ENCODE measurements around the gene ASTN2. TPM values are rescaled to one million over a fixed set of nuclear protein-coding genes. Genes with fewer than 3 reads are reported as not detected.

Gene ASTN2
- total RNA-seq, 2 donors from 2014 or later, result 3.7 to 4.8 TPM

DNA sequence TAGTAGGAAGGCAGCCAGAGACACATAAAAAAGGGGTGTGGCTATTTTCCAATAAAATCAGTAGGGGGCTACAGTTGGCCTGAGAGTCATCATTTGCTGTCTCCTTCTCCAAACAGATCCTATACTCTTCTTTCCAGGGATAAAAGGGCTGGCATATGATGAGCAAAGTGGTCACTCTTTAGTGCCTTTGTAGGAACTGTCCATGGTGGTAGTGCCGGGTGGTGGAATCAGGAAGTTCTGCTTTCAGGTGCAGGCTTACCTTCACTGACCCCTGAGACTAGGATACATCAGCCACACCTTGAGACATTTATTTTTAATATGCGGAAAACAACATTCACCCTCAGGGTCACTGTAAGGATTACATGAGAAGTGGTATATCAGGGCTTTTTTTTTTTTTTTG lies 80.8 kb downstream of the ASTN2 start:
- no peaks in the 10 kb centered on the region for H3K27me3 Mint-ChIP-seq
- no peaks in the 10 kb centered on the region for H3K4me1 Mint-ChIP-seq
- H3K27ac Mint-ChIP-seq, result no peak overlapping the region
- DNase-seq, result no peak
- no peak for ATAC-seq
- no peaks in the 10 kb centered on the region for H3K36me3 Mint-ChIP-seq (ENCODE audit: low read depth)
- no peaks in the 10 kb centered on the region for H3K9me3 ChIP-seq (ENCODE audit: control insufficient read depth, low read length, poor library complexity, severe bottlenecking)
- no peak overlapping the region for H3K4me3 Mint-ChIP-seq

DNA sequence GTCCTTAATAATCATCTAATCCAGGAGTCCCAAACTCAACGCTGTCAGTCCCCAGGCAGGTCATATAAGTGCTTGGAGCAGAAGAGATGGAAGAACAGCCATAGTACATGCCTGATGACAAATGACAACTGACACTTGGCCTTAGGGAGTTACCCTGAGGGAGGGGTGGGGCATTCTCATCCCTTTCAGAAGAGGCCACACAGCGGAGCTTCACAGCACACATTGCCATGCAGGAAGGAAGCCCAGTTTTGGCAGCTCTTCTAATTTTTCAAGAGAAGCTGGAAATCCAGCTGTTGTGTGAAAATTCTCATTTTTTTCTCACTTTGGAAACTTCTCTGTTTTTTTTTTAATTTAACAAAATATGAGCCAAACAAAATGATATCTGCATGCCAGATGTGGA lies 89.0 kb downstream of the ASTN2 start:
- no peaks in the 10 kb centered on the region for H3K36me3 Mint-ChIP-seq (ENCODE audit: low read depth)
- H3K27me3 Mint-ChIP-seq, result no peaks in the 10 kb centered on the region
- H3K27ac Mint-ChIP-seq, result no peak overlapping the region
- no peak overlapping the region for H3K4me3 Mint-ChIP-seq
- DNase-seq, result no peak
- H3K9me3 ChIP-seq (ENCODE audit: control insufficient read depth, low read length, poor library complexity, severe bottlenecking), result no peaks in the 10 kb centered on the region
- no peak for ATAC-seq
- H3K4me1 Mint-ChIP-seq, result no peaks in the 10 kb centered on the region

DNA sequence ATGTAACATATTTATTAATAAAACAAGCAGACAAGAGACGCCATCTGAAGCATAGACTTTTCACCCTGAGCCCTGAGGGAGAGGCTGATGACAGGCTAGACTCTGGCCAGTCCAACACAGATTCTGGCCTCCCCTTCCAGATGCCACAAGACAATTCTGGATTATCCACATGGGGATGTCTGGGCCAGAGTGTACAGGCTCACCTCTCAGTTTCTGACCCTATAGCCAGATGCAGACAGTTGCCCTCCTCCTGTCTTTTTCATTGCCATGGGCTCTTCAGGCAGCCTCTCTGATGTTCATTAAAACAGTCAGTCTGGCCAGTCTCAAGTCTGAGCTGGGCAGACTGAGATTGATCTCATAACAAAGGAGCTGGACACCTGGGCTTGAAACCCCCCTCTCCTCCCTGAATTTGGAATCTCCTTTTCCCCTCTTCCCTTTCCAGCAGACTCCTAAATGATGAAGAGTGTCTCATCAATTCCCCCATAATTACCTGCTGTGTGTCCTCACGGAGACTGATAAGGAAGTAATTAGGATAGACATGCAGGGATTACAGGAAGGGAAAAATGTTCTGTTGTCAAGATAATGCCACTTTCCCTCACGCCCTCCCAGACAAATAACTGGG lies 89.6 kb downstream of the ASTN2 start:
- H3K9me3 ChIP-seq (ENCODE audit: control insufficient read depth, low read length, poor library complexity, severe bottlenecking), result no peaks in the 10 kb centered on the region
- Mint-ChIP-seq H3K27me3 (no peaks in the 10 kb centered on the region), H3K36me3 (ENCODE audit: low read depth) (no peaks in the 10 kb centered on the region), H3K4me3 (no peak overlapping the region), H3K27ac (no peak overlapping the region), H3K4me1 (no peaks in the 10 kb centered on the region)
- no peak for ATAC-seq
- DNase-seq, result no peak

DNA sequence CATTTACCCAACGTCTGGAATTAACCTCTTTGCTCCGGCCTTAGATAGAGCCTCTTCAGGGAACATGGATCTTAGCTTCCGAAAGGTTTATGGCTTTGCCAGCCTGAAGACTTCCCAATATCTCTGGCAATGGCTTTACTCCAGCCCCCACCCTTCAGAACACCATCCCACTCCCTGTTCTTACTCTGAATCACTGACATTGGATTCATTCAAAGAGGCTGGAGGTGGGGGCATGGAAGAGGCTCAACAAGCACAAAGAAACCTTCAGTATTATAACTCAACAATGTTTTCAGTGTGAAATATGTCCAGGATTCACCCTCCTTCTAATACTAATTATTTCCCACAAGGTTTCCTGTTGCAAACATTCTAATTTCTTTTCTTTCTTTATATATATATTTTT lies 91.5 kb downstream of the ASTN2 start:
- DNase-seq, result no peak
- Mint-ChIP-seq H3K4me3 (no peak overlapping the region), H3K4me1 (no peaks in the 10 kb centered on the region), H3K27me3 (no peaks in the 10 kb centered on the region), H3K36me3 (ENCODE audit: low read depth) (no peaks in the 10 kb centered on the region), H3K27ac (no peak overlapping the region)
- ATAC-seq, result no peak
- no peaks in the 10 kb centered on the region for H3K9me3 ChIP-seq (ENCODE audit: control insufficient read depth, low read length, poor library complexity, severe bottlenecking)

DNA sequence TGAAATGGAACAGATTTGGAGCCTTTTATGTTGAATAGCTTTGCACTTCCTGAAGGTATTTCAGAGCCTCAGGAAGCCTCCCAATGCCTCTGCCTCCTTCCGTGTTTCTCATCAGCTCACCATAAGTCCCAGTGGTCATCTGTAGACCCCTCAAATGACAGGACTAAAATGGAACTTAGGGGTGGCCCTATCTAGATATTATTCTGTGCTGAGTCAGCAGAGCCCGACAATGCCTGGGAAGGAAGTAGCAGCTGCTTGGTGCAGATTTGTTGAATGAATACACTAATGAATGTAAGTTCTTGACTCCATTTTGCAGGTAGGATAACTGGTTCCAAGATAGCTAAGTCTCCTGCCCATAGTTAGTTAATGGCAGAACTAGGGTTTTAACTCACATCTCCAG lies 97.7 kb downstream of the ASTN2 start:
- ATAC-seq (no peak), DNase-seq (no peak)
- Mint-ChIP-seq H3K4me1 (no peaks in the 10 kb centered on the region), H3K27ac (no peak overlapping the region), H3K36me3 (ENCODE audit: low read depth) (no peaks in the 10 kb centered on the region), H3K27me3 (no peaks in the 10 kb centered on the region), H3K4me3 (no peak overlapping the region)
- no peaks in the 10 kb centered on the region for H3K9me3 ChIP-seq (ENCODE audit: control insufficient read depth, low read length, poor library complexity, severe bottlenecking)

DNA sequence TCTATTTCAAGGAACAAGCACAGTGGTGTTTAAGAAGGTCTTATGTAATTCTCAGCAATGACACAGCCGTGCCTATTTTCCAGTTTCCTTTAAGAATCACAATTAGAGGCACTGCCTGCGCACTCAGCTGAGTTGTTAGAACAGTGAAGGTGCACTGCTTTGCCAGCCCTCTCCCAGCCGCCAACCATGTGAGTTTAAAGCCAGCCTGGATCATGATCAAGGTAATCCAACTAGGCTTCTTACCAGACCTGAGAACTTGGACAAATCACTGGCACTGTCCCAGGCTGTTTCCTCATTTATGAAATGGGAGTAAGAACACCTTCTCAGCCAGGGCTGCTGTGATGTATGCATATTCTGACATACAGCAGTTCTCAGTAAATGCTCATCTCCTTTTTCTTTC lies 99.6 kb downstream of the ASTN2 start:
- Mint-ChIP-seq H3K36me3 (ENCODE audit: low read depth) (no peaks in the 10 kb centered on the region), H3K4me1 (no peaks in the 10 kb centered on the region), H3K27me3 (no peaks in the 10 kb centered on the region), H3K27ac (no peak overlapping the region), H3K4me3 (no peak overlapping the region)
- DNase-seq (no peak), ATAC-seq (no peak)
- H3K9me3 ChIP-seq (ENCODE audit: control insufficient read depth, low read length, poor library complexity, severe bottlenecking), result no peaks in the 10 kb centered on the region

DNA sequence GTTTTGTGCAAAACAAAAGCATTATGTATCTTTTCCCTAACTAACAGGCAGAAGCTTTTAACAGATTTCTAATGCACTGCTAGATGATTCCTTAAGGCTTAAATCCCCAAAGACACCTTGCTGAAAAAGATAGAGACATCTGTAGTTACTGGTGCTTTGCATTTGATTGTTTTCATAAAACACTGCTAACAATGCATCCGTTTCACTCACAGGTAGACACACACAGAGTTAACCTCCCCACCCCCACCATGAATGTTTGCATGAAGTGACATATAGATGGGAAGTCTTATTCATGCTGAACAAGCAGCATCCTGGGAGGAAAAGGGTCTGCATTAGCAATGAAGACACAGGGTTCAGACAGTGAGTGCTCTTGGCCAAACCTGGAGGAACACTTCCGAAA lies 100.9 kb downstream of the ASTN2 start:
- DNase-seq (no peak), ATAC-seq (no peak)
- Mint-ChIP-seq H3K36me3 (ENCODE audit: low read depth) (no peaks in the 10 kb centered on the region), H3K4me1 (no peaks in the 10 kb centered on the region), H3K27ac (no peak overlapping the region), H3K27me3 (no peaks in the 10 kb centered on the region), H3K4me3 (no peak overlapping the region)
- no peaks in the 10 kb centered on the region for H3K9me3 ChIP-seq (ENCODE audit: control insufficient read depth, low read length, poor library complexity, severe bottlenecking)

DNA sequence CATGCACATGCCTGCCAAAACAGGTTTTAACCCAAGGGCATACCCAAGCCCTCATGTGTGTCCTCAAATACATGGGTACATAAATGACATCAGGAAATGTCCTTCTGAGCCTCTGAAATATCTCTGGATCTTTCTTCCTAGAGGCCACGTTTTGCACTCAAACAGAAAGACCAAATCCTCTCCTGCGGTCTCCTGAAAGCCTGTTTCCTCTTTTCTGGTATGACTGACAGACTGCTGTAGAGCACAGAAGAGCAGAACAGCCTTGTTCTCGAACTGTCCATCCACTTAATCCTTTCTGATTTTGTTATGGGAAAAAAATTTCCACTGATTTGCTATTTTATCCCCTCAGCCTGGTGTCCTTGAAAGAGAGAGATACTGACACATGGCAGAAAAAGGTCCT lies 107.2 kb downstream of the ASTN2 start:
- no peak overlapping the region for H3K27ac Mint-ChIP-seq
- ATAC-seq (no peak), DNase-seq (no peak)
- no peak overlapping the region for H3K4me3 Mint-ChIP-seq
- H3K4me1 Mint-ChIP-seq, result no peaks in the 10 kb centered on the region
- H3K9me3 ChIP-seq (ENCODE audit: control insufficient read depth, low read length, poor library complexity, severe bottlenecking), result no peaks in the 10 kb centered on the region
- H3K36me3 Mint-ChIP-seq (ENCODE audit: low read depth), result no peaks in the 10 kb centered on the region
- no peaks in the 10 kb centered on the region for H3K27me3 Mint-ChIP-seq

DNA sequence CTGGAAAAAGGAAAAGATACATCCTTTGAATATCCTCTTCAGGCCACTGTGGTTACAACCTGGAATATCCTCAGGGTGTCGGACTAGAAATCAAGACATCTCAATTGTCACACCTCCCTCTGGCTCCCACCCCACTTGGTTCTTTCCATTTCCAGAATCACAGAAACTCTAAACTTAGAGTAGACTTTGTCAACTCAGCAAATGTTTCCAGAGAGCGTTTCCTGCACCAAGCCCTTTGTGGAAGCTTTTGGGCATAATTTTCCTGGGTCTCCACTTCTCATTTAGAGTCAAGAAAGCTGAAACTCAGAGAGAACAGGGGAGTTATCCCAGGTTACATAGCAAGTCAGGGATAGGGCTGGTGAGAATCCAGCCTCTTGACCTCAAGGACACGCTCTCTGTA lies 108.8 kb downstream of the ASTN2 start:
- ATAC-seq (no peak), DNase-seq (no peak)
- Mint-ChIP-seq H3K36me3 (ENCODE audit: low read depth) (no peaks in the 10 kb centered on the region), H3K27ac (no peak overlapping the region), H3K4me3 (no peak overlapping the region), H3K27me3 (no peaks in the 10 kb centered on the region), H3K4me1 (no peaks in the 10 kb centered on the region)
- no peaks in the 10 kb centered on the region for H3K9me3 ChIP-seq (ENCODE audit: control insufficient read depth, low read length, poor library complexity, severe bottlenecking)

DNA sequence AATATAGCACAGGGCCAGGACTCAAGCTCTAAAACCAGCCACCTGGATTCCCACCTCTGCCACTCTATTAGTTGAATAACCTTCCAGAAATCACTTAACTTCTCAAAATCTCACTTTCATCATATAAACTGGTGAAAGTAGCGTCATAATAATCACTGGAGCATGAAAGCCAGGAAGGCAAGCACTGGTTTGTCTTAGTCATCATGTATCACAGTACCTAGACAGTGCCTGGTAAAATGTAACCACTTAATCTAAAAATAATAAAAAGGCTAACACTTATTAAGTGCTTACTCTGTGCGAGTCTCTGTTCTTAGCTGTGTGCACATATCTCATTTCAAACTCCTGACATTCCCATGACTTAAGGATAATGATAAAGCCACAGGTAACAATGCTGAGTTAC lies 109.4 kb downstream of the ASTN2 start:
- Mint-ChIP-seq H3K36me3 (ENCODE audit: low read depth) (no peaks in the 10 kb centered on the region), H3K27me3 (no peaks in the 10 kb centered on the region), H3K4me1 (no peaks in the 10 kb centered on the region), H3K4me3 (no peak overlapping the region), H3K27ac (no peak overlapping the region)
- DNase-seq (no peak), ATAC-seq (no peak)
- no peaks in the 10 kb centered on the region for H3K9me3 ChIP-seq (ENCODE audit: control insufficient read depth, low read length, poor library complexity, severe bottlenecking)

DNA sequence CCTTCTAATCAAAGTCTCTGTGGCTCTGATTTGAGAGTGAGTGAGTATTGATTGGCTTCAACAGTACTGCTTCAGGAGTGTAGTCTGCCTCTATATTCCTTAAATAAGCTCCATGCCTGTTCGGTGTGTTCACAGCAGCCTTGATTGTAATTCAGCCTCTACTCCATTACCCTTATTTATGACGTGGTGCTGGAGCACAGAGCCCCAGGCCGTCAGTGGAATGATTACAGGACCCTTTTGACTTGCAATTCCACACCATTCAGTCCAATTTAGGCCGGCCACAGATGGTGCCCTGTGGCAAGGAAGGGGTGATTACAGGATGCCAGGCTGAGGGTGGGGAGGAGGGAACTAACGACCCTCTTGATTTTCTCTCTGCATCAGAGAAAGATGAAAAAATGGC lies 110.3 kb downstream of the ASTN2 start:
- Mint-ChIP-seq H3K27ac (no peak overlapping the region), H3K27me3 (no peaks in the 10 kb centered on the region), H3K36me3 (ENCODE audit: low read depth) (no peaks in the 10 kb centered on the region), H3K4me1 (no peaks in the 10 kb centered on the region), H3K4me3 (no peak overlapping the region)
- no peak for ATAC-seq
- no peaks in the 10 kb centered on the region for H3K9me3 ChIP-seq (ENCODE audit: control insufficient read depth, low read length, poor library complexity, severe bottlenecking)
- no peak for DNase-seq

DNA sequence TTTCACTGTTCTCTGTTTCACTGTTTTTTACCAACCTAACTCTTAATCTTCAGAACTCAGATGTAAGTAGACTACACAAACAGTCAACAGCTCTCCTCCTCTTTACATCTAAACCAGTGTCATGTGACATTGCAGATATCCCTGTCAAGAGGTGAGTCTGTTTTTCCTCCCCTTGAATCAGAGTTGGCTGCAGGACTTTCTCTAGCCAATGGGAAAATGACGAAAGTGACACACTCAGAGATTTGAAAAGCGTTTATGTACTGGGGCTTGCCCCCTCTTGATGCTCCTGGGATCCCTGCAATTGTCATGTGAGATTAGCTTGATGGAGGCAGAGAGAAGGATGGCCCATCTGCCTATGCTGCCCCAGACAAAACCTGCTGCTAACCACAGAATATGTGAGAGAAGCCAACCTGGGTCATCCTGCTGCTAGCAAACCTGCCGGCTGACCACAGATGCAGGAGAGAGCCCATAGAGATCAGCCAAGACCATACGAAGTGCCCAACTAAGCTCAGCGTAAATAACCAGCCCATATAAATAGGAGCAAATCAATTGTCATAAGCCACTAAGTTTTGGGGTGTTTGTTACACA lies 111.1 kb downstream of the ASTN2 start:
- no peak overlapping the region for H3K4me3 Mint-ChIP-seq
- H3K27me3 Mint-ChIP-seq, result no peaks in the 10 kb centered on the region
- no peak for ATAC-seq
- H3K9me3 ChIP-seq (ENCODE audit: control insufficient read depth, low read length, poor library complexity, severe bottlenecking), result no peaks in the 10 kb centered on the region
- DNase-seq, result no peak
- H3K36me3 Mint-ChIP-seq (ENCODE audit: low read depth), result no peaks in the 10 kb centered on the region
- no peak overlapping the region for H3K27ac Mint-ChIP-seq
- no peaks in the 10 kb centered on the region for H3K4me1 Mint-ChIP-seq

DNA sequence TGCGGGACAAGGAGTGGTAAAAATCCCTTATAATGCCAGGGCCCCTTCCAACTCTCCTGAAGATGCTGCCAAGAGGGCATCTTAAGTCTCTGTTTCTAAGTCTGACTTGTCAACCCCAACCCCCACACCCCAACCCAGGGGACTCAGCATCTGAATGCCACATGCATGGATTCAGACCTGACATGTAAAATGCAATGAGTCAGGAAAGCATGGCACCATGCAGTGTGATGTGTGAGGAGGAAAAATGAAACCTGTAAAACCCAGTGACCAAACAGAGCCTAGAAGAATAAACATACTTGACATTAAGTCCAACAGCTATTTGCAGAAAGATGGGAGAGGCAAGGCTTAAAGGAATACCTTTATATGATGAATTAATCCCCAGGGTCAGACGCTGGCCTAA lies 112.4 kb downstream of the ASTN2 start:
- DNase-seq (no peak), ATAC-seq (no peak)
- Mint-ChIP-seq H3K4me1 (no peaks in the 10 kb centered on the region), H3K36me3 (ENCODE audit: low read depth) (no peaks in the 10 kb centered on the region), H3K4me3 (no peak overlapping the region), H3K27ac (no peak overlapping the region), H3K27me3 (no peaks in the 10 kb centered on the region)
- H3K9me3 ChIP-seq (ENCODE audit: control insufficient read depth, low read length, poor library complexity, severe bottlenecking), result no peaks in the 10 kb centered on the region

DNA sequence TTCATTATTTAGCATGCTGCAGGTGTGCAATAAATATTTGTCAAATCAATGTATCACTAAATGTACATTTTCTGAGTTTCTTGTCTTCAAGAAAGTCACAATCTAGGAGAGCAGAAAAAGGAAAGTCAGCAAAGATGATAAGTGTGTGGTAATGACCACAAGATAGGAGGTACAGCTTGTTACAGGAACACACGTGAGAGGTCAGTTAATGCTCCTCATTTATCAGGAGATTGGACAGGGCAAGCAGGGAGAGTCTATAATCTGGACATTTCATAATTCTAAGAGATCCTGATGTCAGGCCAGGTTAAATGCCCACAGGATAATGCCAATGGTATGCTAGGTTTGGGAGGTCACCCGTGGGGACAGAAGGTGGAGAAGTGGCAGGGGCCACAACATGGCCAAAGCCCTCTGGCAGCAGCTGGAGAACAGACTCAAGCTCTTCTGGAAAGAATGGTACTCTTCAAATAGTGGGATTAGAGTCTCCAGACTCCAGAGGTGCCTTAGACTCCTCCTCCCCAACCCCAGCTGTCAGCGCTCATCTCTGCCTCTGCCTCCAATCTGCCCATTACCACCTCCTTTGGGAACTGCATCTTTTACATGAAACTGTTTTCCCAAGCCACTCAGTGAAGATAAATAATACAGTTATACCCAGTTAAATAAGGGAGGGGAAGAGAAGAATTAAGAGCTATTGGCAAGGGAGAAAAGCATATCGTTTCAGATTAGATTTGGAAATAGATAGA lies 114.3 kb downstream of the ASTN2 start:
- no peaks in the 10 kb centered on the region for H3K9me3 ChIP-seq (ENCODE audit: control insufficient read depth, low read length, poor library complexity, severe bottlenecking)

More for the DNA sequence above, 114.3 kb downstream of the ASTN2 start:
- DNase-seq, result no peak
- no peaks in the 10 kb centered on the region for H3K4me1 Mint-ChIP-seq
- H3K36me3 Mint-ChIP-seq (ENCODE audit: low read depth), result no peaks in the 10 kb centered on the region
- no peak for ATAC-seq
- no peaks in the 10 kb centered on the region for H3K27me3 Mint-ChIP-seq
- H3K27ac Mint-ChIP-seq, result no peak overlapping the region
- no peak overlapping the region for H3K4me3 Mint-ChIP-seq
